ENCODE results near the gene TMPRSS4.

DNA sequence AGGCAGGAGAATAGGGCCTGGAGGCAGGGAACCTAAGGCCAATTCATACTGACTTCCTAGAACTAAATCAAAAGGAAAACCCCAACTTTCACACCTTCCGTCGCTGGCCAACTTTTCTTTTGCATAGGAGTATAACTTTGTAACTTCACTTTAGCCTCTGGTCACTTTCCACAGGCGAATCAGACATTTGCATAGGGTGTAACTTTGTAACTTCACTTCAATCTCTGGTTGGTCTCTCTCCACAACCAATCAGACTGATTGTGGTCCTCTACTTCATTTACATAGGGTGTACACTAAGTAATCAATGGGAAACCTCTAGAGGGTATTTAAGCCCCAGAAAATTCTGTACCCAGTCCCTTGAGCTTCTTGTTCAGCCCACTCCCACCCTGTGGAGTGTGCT, 11.5 kb upstream of the TMPRSS4 start:
- TF ChIP-seq, protein P1, sequence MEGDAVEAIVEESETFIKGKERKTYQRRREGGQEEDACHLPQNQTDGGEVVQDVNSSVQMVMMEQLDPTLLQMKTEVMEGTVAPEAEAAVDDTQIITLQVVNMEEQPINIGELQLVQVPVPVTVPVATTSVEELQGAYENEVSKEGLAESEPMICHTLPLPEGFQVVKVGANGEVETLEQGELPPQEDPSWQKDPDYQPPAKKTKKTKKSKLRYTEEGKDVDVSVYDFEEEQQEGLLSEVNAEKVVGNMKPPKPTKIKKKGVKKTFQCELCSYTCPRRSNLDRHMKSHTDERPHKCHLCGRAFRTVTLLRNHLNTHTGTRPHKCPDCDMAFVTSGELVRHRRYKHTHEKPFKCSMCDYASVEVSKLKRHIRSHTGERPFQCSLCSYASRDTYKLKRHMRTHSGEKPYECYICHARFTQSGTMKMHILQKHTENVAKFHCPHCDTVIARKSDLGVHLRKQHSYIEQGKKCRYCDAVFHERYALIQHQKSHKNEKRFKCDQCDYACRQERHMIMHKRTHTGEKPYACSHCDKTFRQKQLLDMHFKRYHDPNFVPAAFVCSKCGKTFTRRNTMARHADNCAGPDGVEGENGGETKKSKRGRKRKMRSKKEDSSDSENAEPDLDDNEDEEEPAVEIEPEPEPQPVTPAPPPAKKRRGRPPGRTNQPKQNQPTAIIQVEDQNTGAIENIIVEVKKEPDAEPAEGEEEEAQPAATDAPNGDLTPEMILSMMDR (conservative IDR thresholded peaks at IDR 0.05; ENCODE audit: low read depth in 2 of 2), result no peak
- TF ChIP-seq EZH2 (IDR thresholded peaks at IDR 0.05; ENCODE audit: low read depth, unreplicated experiment) (no peak), POLR2AphosphoS5 (IDR thresholded peaks at IDR 0.05; ENCODE audit: low read depth) (no peak)
- TF ChIP-seq, protein P2, sequence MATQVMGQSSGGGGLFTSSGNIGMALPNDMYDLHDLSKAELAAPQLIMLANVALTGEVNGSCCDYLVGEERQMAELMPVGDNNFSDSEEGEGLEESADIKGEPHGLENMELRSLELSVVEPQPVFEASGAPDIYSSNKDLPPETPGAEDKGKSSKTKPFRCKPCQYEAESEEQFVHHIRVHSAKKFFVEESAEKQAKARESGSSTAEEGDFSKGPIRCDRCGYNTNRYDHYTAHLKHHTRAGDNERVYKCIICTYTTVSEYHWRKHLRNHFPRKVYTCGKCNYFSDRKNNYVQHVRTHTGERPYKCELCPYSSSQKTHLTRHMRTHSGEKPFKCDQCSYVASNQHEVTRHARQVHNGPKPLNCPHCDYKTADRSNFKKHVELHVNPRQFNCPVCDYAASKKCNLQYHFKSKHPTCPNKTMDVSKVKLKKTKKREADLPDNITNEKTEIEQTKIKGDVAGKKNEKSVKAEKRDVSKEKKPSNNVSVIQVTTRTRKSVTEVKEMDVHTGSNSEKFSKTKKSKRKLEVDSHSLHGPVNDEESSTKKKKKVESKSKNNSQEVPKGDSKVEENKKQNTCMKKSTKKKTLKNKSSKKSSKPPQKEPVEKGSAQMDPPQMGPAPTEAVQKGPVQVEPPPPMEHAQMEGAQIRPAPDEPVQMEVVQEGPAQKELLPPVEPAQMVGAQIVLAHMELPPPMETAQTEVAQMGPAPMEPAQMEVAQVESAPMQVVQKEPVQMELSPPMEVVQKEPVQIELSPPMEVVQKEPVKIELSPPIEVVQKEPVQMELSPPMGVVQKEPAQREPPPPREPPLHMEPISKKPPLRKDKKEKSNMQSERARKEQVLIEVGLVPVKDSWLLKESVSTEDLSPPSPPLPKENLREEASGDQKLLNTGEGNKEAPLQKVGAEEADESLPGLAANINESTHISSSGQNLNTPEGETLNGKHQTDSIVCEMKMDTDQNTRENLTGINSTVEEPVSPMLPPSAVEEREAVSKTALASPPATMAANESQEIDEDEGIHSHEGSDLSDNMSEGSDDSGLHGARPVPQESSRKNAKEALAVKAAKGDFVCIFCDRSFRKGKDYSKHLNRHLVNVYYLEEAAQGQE (IDR thresholded peaks at IDR 0.05; ENCODE audit: unreplicated experiment), result no peak
- TF ChIP-seq, protein P3, sequence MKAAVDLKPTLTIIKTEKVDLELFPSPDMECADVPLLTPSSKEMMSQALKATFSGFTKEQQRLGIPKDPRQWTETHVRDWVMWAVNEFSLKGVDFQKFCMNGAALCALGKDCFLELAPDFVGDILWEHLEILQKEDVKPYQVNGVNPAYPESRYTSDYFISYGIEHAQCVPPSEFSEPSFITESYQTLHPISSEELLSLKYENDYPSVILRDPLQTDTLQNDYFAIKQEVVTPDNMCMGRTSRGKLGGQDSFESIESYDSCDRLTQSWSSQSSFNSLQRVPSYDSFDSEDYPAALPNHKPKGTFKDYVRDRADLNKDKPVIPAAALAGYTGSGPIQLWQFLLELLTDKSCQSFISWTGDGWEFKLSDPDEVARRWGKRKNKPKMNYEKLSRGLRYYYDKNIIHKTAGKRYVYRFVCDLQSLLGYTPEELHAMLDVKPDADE (IDR thresholded peaks at IDR 0.05), result no peak
